HG02884 (cell line): ENCODE measurements around the gene FHL1.

Experiments used
- ATAC-seq: cut with Tn5 transposase; IDR thresholded peaks from one replicate; pipeline ENCODE4 v1.9.1; 2021; ENCODE audit warnings: mild to moderate bottlenecking, moderate library complexity; ENCODE audit not compliant: unreplicated experiment

Gene FHL1

GRCh38 chrX:136183917-136184316, 36.6 kb downstream of the FHL1 start:
- no peak for ATAC-seq

DNA sequence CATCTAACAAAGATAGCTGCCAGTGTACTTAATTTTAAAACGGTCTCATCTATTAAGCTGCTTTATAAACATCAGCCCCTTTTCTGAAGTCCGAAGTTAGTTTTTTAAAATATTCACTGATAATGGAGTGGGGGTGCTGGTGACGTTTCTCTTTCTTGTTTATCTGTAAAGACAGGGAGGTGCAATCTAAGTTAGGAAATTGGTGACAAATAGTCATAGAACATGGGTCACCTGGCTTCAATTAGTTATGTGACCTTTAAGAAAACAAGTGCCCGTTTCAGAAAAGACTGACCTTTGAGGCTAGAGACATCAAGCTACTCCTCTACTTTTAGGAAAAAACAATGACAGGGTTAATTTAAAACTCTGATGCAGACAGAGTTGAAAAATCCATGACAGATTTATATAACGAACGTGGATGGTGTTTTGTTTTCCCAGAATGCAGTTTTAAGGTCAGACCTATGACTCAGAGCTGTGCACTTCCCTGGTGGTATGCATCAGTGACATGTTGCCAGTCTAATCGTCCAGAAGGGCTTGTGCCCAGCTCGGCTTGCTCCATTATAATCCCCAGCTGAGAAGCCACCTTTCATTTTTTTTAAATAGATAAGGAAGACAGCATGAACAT, 38.2 kb downstream of the FHL1 start:
- ATAC-seq = no peak

DNA sequence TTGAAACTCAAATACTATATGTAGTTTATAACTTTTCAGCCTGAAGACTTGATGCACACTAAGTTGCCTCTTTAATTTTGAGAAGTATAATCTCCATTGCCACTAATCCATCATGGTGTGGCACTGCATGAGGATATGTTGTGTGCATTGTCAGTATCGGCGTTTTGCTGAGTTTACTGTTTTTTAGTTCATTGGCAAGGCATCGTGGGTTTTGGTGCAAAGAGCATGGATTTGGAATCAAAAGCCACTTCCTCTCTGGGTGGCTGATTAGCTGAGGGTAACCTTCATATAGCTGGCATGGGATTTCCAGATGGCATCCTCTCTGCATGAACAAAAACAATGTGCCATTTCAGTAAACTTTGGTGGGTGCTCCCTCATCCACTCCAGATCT, 38.7 kb downstream of the FHL1 start:
- no peak for ATAC-seq

GRCh38 chrX:136189222-136189621, 41.9 kb downstream of the FHL1 start:
- ATAC-seq = no peak

DNA sequence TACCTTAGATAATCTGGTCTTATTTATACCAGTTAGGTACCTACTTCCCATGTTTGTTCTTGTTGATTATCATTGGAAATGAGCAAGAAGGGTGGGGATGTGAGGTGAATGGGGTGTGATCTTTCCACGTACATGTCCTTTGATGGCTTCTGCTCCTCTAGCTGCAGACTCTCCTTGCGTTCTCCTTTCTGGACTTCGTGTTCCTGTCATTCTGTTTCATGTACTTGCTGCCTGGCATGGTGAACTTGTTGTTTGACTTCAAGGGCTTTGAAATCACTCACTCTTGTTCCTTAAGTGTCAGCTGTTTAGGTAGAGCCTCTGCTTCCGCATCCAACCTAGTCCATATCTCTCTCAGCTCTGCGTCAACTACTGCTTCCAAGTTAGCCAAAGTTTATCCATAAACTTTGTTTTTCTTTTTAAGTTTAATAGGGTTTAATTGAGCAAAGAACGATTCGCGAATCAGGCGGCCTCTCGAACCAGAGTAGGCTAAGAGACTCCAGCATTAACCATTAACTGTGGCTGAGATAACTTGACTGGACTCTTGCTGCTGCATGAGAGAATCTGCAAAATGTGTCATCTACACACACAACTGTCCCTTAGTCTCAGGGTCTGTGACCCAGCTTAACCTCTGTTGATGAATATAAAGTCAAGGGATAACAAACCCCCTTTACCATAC, 42.8 kb downstream of the FHL1 start:
- ATAC-seq = no peak

- no peak for ATAC-seq
These were observed 43.8 kb downstream of the FHL1 start for GRCh38 chrX:136191171-136191570.

GRCh38 chrX:136192135-136192534, 44.8 kb downstream of the FHL1 start:
- no peak for ATAC-seq

DNA sequence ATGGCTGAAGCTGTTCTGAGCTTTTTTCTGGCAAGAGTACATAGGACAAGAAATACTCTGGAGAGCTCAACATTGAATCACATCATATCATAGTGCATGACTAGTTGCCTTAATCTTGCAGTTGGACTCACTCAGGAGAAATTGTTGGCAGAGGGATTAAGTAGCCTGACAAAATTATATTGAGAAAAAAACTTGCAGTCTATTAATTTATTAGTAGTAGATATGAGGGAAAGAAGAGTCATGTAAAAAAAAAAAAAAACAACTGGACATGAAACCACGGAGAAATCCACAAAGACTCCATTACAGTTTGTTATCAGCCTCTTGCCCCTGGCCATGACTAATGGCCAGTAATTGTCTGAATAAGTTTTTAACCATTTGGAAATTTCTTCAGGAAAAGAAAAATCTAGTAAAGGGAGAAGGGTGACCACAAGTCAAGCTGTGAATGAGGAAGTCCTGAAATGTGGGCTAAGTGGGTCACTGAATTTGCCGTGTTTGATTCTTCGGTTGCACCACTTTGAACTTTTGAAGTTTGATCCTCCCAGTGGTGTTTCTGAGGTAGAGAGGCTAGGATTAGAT, 45.6 kb downstream of the FHL1 start:
- no peak for ATAC-seq

- ATAC-seq = no peak
These were observed 46.4 kb downstream of the FHL1 start for GRCh38 chrX:136193771-136194170.

DNA sequence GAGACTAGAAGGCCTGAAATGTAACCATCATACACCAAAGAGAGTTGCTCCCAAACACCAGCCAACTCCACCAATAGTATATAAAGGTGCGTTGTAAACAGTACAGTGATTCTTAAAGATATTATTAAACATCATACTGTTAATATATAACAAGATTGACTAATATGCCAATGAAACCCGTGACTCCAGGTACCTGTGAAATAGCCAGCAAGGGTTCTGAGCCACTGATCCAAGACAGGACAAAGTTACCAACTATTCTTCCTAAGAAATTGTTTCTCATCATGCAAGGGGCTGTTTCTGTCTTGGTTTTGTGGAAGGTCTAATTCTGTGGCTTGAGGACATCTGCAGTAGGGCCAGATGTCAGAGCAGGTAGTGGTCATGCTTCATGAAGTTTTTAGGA, 47.2 kb downstream of the FHL1 start:
- no peak for ATAC-seq

- ATAC-seq = no peak
These were observed 47.9 kb downstream of the FHL1 start for GRCh38 chrX:136195247-136195646.

- ATAC-seq = no peak
These were observed 49.4 kb downstream of the FHL1 start for GRCh38 chrX:136196691-136197155.

DNA sequence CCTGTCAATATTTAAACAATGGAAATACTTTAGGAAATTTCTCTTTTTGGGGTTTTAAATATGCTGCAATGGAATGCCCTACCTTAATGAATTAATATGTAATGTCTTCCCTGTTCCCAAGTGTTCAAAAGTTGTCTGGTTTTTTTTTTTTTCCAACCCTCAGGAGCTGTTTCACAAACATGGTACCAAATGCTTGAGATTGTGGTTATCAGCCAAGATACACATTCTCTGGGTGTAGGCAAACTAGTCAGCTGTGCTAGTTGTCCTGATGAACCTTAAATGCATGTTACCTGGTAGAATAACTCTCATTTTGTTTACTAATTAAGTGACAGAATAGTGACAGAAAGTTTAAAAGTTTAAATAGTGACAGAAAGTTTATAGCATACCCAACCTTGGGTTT, 50.7 kb downstream of the FHL1 start:
- no peak for ATAC-seq

DNA sequence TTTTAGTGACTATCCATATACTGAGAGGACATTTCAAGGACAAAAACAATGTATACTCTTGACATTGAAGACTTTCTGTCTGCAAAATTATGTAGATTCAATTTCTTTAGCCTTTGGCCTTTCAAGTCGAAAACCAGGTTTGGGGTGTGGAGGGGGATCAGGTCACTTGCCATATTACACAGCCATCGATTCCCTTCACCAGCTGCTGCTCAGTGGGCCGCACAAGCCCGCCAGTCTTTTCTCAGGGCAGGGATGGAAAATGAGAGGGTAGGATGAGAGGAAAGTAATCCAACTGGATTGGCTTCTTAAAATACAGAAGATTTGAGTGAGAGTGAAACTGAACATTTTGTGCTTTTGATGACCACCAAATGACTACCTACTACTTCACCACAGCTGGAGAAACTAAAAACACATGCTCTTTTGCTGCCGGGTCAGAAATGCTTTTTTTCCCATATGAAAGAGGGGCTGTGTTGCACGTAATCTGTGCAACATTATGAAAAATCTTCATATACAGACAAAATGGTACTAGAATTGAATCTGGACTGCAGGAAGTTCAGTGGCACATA, 51.4 kb downstream of the FHL1 start:
- no peak for ATAC-seq

DNA sequence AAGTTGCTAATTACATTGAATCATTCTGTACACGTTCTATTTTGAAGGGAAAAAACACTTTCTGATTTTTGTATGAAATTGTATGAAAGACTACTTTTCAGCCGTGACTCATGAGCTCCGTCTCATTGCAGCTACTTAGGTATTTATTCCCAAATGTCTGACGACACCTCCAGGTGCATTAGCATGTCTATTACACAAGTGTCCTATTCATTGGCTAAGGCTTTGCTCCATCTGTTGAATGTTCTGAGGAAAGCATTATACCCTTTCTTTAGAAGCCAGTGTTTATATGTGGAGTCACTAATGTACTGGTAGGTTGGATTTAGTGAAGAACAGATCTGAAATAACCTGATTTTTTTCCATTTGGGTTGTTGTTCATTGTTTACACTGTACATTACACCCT, 52.0 kb downstream of the FHL1 start:
- no peak for ATAC-seq

DNA sequence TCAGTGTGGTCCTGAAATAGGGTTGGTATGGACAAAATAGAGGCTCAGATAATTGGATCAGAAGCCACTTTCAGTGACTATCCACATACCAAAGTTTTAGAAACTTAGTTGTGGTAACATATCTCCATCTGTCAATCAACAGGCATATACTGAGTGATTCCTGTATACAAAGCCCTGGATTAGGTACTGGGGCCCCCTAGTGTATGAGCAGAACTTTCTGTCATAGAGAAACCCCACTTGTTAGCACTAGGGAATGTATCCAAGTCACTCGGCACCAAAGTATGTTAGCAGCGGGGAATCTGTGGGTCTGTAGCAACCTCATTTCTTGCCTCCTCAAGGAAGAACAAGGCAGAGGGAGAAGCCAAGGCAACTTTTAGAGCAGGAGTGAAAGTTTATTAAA, 53.1 kb downstream of the FHL1 start:
- no peak for ATAC-seq

DNA sequence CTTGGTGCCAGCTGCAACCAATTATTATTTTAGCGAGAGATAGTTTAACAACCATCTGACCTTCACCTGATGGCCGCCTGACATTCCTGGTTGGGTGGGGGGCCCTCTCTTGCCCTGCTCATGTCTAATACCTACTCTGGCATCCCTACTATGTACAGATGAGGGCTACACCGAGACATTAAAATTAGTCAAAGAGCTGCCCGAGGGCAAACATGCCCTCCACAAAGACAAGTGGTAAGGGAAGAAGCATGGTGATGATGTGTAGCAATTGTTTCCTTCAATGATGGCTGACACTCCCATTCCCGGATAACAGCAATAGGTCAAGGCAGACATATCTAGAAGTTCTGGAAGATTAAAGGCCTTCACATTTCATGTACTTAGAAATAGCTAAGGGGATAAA, 54.3 kb downstream of the FHL1 start:
- no peak for ATAC-seq

- ATAC-seq = no peak
These were observed 55.6 kb downstream of the FHL1 start for GRCh38 chrX:136202889-136203288.

GRCh38 chrX:136203438-136203837, 56.1 kb downstream of the FHL1 start:
- ATAC-seq = no peak

DNA sequence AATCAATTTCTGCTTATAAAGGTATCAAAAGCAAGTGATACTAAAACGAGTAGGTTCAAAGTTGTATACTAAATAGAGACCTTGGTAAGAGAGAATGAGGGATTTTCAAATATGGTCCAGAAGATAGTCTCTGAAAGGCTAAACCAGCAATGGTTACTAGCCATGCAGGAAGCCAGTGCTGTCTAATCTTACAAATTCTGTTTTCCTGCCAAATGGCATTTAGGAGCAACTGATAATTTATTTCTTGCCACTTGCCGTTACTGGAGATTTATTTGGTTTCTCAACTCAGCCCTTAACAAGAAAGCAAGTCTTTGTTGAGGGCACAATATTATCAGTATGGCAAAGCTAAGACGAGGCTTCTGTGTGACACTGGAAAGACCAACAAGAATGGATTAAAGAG, 56.6 kb downstream of the FHL1 start:
- no peak for ATAC-seq

DNA sequence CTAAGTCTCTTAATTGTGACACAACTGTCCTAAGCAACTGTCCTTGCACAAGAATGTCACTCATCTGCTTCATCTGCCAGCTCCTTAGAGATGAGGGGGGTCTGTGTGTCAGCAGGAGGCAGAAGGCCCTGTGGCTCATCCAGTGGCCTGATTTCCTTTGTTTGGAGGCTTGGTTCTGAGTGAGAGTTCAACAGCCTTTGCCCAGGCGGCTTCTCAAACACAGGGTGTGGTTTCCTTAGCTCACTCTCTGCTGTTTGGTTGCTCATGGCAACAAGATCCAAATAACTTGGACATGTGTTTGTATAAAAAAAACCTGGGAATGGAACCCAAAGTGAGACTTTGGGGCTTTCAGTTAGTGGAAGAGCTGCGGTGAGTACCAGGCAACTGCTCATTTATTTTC, 57.2 kb downstream of the FHL1 start:
- ATAC-seq = no peak

- no peak for ATAC-seq
These were observed 58.6 kb downstream of the FHL1 start for GRCh38 chrX:136205882-136206380.
